ENCODE measurements around the gene SOX30. TPM values are rescaled to one million over a fixed set of nuclear protein-coding genes. Genes with fewer than 3 reads are reported as not detected.

Gene SOX30
- total RNA-seq, 2 donors from 2014 or later: 0.48 TPM; not detected in 1

GRCh38 chr5:157584628-157585027, 67.6 kb downstream of the SOX30 start:
- Histone ChIP-seq H3K4me1 (ENCODE audit: control insufficient read depth, insufficient read depth, low read length) (no peaks in the 10 kb centered on the region), H3K4me3 (ENCODE audit: low read length) (no peak overlapping the region), H3K27ac (ENCODE audit: low read depth, low read length) (no peak overlapping the region), H3K27me3 (ENCODE audit: control insufficient read depth, insufficient read depth, low read length, poor library complexity, severe bottlenecking) (peaks cover 13% of the 10 kb centered on the region), H3K9ac (ENCODE audit: extremely low read depth, low read length, poor library complexity, severe bottlenecking) (no peak overlapping the region), H3K9me3 (ENCODE audit: control insufficient read depth, low read length) (no peaks in the 10 kb centered on the region), H3K36me3 (ENCODE audit: control insufficient read depth, insufficient read depth, low read length) (no peaks in the 10 kb centered on the region)
- Mint-ChIP-seq H3K4me1 (peaks cover 10% of the 10 kb centered on the region), H3K27ac (no peak overlapping the region), H3K27me3 (ENCODE audit: insufficient read depth) (peaks cover 9% of the 10 kb centered on the region), H3K4me3 (no peak overlapping the region), H3K9me3 (no peaks in the 10 kb centered on the region), H3K36me3 (ENCODE audit: low read depth) (no peaks in the 10 kb centered on the region)
- no CpG with 5 or more reads among the region's 1 CpG for WGBS, 2 experiments (ENCODE audit: insufficient coverage in 1 of 2, insufficient read length in 1 of 2)
- DNase-seq: no peak
- TF ChIP-seq, protein P1, sequence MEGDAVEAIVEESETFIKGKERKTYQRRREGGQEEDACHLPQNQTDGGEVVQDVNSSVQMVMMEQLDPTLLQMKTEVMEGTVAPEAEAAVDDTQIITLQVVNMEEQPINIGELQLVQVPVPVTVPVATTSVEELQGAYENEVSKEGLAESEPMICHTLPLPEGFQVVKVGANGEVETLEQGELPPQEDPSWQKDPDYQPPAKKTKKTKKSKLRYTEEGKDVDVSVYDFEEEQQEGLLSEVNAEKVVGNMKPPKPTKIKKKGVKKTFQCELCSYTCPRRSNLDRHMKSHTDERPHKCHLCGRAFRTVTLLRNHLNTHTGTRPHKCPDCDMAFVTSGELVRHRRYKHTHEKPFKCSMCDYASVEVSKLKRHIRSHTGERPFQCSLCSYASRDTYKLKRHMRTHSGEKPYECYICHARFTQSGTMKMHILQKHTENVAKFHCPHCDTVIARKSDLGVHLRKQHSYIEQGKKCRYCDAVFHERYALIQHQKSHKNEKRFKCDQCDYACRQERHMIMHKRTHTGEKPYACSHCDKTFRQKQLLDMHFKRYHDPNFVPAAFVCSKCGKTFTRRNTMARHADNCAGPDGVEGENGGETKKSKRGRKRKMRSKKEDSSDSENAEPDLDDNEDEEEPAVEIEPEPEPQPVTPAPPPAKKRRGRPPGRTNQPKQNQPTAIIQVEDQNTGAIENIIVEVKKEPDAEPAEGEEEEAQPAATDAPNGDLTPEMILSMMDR (conservative IDR thresholded peaks at IDR 0.05): no peak

DNA sequence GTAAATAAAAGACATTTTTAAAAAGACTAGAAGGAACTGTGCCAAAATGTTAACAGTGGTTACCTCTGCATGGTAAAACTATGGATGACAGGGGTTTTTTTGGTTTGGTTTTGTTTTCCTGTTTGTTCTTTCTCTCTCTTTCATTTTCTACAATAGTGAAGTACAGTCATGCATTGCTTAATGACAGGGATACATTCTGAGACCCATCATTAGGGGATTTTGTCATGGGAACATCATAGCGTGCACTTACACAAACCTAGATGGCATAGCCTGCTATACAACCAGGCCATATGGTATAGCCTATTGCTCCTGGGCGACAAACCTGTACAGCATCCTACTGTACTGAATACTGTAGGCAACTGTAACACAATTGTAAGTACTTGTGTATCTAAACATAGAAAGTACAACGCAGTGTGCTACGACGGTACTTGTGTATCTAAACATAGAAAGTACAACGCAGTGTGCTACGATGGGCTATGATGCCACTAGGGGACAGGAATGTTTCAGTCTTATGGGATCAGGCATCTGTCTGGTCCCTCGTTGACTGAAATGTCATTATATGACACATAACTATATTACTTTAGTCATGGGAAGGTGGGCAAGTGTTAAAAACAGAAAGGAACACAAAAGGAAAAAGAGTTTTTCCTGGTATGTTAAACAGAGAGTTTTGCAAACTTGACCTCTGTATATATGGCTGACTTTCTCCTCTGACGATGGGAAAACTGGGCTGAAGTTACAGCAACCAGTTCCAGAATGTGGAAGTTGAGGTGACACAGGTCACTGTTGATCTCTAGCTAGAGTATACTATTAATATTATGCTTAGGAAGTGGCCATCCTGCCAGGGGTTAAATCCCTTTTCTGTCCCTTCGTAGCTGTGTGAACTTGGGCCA, 69.3 kb downstream of the SOX30 start:
- no peak overlapping the region for H3K27ac Mint-ChIP-seq
- TF ChIP-seq, protein P1 (conservative IDR thresholded peaks at IDR 0.05): no peak
- no peak for DNase-seq
- H3K36me3 Mint-ChIP-seq (ENCODE audit: low read depth): no peaks in the 10 kb centered on the region
- H3K9me3 Mint-ChIP-seq: no peaks in the 10 kb centered on the region
- peaks cover 1% of the 10 kb centered on the region for H3K27me3 Mint-ChIP-seq (ENCODE audit: insufficient read depth)
- H3K4me3 Mint-ChIP-seq: no peak overlapping the region
- Histone ChIP-seq H3K9me3 (ENCODE audit: control insufficient read depth, low read length) (no peaks in the 10 kb centered on the region), H3K27ac (ENCODE audit: low read depth, low read length) (no peak overlapping the region), H3K9ac (ENCODE audit: extremely low read depth, low read length, poor library complexity, severe bottlenecking) (no peak overlapping the region), H3K27me3 (ENCODE audit: control insufficient read depth, insufficient read depth, low read length, poor library complexity, severe bottlenecking) (peaks cover 5% of the 10 kb centered on the region), H3K4me1 (ENCODE audit: control insufficient read depth, insufficient read depth, low read length) (peaks cover 10% of the 10 kb centered on the region), H3K36me3 (ENCODE audit: control insufficient read depth, insufficient read depth, low read length) (no peaks in the 10 kb centered on the region), H3K4me3 (ENCODE audit: low read length) (no peak overlapping the region)
- 92 to 100% methylated on average over 3 to 10 of the region's 10 CpGs for WGBS, 2 experiments (ENCODE audit: insufficient coverage in 1 of 2, insufficient read length in 1 of 2)
- H3K4me1 Mint-ChIP-seq: peaks cover 22% of the 10 kb centered on the region

DNA sequence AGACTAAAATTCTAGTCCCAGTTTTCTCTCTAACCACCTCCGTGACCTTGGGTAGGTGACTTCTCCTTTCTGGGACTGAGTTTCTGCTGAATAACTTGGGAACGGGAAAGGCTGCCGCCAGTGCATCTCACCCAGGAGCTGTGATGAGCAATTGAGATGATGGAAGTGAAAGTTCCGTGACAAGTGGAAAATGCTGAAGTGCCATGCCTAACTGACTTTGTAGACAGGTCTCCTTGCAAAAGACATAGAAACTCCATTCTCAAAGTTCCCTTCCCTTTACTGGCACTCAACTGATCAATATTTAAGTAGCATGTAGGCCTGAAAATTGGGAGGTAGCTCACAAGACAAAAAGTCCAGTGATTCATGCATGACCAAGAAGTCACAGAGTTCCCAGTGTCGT, 70.3 kb downstream of the SOX30 start:
- Mint-ChIP-seq H3K36me3 (ENCODE audit: low read depth) (no peaks in the 10 kb centered on the region), H3K4me1 (peaks cover 31% of the 10 kb centered on the region), H3K27ac (no peak overlapping the region)

More for the DNA sequence above, 70.3 kb downstream of the SOX30 start:
- no peaks in the 10 kb centered on the region for H3K9me3 ChIP-seq (ENCODE audit: control insufficient read depth, low read length)
- WGBS, 2 experiments (ENCODE audit: insufficient coverage in 1 of 2, insufficient read length in 1 of 2): 95 to 100% methylated on average over 3 to 5 of the region's 5 CpGs
- H3K4me3 ChIP-seq (ENCODE audit: low read length): no peak overlapping the region
- no peak overlapping the region for H3K27ac ChIP-seq (ENCODE audit: low read depth, low read length)
- no peaks in the 10 kb centered on the region for H3K36me3 ChIP-seq (ENCODE audit: control insufficient read depth, insufficient read depth, low read length)
- Mint-ChIP-seq H3K4me3 (no peak overlapping the region), H3K27me3 (ENCODE audit: insufficient read depth) (no peaks in the 10 kb centered on the region), H3K9me3 (no peaks in the 10 kb centered on the region)
- no peak overlapping the region for H3K9ac ChIP-seq (ENCODE audit: extremely low read depth, low read length, poor library complexity, severe bottlenecking)
- TF ChIP-seq, protein P1 (conservative IDR thresholded peaks at IDR 0.05): no peak
- H3K27me3 ChIP-seq (ENCODE audit: control insufficient read depth, insufficient read depth, low read length, poor library complexity, severe bottlenecking): no peaks in the 10 kb centered on the region
- H3K4me1 ChIP-seq (ENCODE audit: control insufficient read depth, insufficient read depth, low read length): peaks cover 12% of the 10 kb centered on the region
- no peak for DNase-seq
